Hematopoietic multipotent progenitor cell treated with erythropoietin and hydrocortisone succinate and interleukin-3 and kit ligand, for 8 days (in vitro differentiated cells): Measurements from ENCODE around the gene MCM3AP.

Source experiments
- DNase-seq: peaks from one replicate; pipeline ENCODE4 v3.0.0-alpha.2; 2015

MCM3AP gene

GRCh38 chr21:46285206-46285661, at the start of gene MCM3AP:
Gene MCM3AP, minus strand, starts transcription at chr21:46285611. Its CDS starts 325 bp downstream, at chr21:46285286.
- DNase-seq = no peak

GRCh38 chr21:46334351-46335140, 49.1 kb upstream of the MCM3AP start:
- no peak for DNase-seq

- DNase-seq = no peak
Observed at GRCh38 chr21:46329796-46330195, 44.4 kb upstream of the MCM3AP start.

- DNase-seq = no peak
Observed at GRCh38 chr21:46328151-46328550, 42.7 kb upstream of the MCM3AP start.

DNA sequence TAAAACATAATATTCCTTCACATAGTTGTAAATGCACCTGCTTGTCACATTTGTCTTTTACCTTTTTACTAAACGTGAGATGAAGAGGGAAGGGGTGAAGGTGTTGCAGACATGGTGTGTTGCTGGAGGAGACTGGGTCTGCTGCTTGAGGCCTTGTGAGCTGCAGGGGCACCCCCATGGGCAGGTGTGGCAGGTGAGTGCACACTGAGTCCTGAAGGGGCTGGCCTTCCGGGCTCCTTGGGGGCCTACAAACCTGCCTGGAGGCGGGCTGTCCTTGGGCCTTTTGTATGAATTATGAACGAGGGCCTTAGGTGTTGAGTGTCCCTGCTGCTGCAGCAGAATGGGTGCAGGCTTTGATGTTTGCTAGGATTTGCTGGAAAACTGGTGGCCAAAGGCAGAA, 42.3 kb upstream of the MCM3AP start:
- no peak for DNase-seq

GRCh38 chr21:46326110-46326703, 40.8 kb upstream of the MCM3AP start:
- DNase-seq = no peak

DNA sequence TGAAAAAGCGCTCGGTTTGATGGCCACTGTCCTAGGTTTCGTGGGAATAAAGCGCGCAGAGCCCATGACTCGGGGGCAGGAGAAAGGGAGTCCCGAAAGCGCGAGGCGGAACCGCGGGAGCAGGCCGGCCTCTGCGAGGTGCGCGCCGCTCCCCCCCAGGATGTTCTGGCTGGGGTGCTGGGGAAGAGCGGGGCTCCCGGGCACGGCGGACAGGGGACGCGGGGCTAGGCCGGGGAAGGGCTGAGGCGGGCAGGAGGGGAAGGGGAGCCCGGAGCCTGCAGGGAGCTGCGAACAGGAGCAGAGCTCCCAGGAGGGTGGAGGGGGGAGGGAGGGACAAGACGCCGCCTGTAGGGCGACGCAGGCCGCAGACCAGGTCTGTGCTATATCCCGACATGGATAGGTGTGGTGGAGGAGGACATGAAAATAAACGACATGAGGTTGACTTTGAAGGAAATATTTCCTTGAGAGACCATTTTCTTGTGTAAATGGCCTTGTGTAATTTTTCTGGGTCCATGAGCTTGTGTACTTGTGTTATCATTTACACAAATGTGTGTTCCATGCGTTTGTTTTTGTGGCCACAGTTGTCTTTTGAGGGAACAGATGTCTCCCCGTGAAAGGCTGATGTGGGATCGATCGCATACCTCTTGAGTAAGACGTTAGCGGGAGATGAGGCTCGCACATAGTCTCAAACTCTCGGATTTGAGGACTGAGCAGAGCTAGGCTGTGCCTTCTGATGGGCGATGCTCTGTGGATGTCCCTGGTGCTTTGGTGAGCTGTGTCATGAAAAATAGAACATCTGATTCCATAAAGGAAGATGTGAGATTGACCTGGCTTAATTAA, 39.9 kb upstream of the MCM3AP start:
- DNase-seq = peak; percentile 66

DNA sequence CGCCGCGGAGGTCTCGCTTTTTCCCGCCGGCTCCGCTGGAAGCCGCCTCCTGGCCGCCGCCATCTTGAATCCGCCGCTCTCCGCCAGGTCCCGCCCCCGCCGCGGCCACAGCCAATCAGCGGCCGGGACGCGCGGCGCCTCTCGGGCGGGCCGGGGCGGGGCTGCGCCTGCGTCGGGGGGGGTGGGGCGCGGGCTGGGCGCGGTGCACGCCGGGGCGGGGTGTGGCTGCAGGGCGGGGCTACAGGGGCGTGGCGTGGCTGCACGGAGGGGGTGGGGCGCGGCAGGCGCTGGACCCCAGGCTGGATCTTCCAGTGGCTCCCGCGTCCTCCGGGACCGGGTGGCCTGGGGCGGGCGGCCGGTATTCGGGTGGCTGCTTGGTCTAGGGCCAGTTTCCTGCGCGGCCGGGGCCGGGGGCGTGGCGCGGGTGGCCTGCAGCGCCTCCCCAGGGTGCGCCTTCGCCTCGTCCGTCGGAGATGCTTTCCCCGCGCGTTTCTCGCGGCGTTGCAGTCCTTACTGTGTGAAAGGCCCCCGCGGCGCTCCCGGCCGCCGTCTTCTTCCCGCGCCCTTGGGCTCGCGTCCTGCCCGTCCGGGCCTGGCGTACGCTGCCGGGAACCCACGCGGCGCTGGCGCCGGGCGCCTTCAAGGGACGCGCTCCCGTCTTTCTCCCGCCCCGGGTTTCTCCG, 39.1 kb upstream of the MCM3AP start:
- peak; percentile 78 for DNase-seq

- DNase-seq = peak; percentile 97
Observed at GRCh38 chr21:46323710-46324389, 38.4 kb upstream of the MCM3AP start, which contains the start of the genes C21orf58 and PCNT. Gene C21orf58, minus strand, starts transcription at chr21:46323870. Its CDS starts 1,132 bp downstream, at chr21:46322738. Gene PCNT, plus strand, starts transcription at chr21:46324156. Its CDS starts 73 bp downstream, at chr21:46324229.

DNA sequence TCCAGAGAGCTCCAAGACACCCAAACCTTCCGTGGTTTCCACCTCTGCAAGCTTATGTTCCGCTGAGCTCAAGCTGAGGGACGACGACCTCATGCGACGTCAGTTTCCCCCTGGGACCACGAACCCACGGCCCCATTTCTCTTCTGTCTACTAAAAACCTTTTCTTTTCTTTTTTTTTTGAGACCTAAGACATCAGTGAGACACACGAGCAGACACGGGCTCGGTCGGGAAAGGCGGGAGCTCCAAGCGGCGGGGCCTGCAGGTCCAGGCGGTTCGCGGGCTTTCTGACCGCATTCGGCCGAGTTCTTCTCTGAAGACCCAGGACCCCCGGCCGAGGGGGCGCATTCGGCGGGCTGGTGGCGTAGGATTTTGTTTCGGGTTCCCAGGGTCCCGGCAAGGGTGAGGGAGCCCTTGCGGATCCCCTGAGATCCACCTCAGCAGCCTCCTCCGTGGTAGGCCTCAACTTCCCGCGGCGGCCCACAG, 37.9 kb upstream of the MCM3AP start:
- DNase-seq = peak; percentile 32

DNA sequence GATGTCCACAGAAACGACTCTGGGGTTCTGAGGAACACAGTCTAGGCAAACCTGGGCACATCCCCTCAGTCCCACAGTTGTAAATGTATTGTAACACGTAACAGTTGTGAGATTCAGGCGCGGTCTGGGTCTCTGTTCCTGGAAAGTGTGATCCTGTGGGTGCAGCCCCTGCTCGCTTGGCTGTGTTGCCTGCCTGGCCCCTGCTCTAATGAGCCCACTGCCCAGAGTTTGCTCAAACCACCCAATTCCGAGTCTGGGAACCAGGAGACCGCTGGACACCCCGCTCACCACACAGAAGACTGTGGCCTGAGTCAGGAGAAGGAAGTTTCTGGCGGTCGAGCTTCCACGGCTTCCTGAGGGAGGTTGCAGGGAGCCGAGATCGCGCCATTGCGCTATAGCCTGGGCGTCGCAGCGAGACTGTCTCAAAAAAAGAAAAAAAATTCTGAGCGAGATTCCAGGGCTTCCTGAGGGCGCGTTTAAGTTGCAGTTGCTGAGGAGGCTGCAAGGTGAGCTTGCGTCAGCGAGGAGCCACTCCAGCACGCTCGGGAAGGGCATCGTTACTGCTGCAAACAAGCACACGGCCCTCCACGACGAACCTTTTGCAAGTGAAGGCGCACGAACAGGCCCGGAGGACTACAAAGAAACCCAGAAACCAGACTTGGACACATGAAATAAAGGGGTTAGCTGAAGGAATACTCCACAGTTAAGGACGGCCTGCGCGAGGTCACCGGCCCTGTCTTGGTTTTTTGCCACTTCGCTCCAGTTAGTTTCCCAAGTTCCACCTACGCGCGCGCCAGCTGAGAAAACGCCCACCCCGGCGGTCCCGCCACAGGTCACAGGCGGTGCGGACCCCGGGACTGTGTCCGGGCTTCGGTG, 37.2 kb upstream of the MCM3AP start:
- DNase-seq = peak; percentile 36

DNA sequence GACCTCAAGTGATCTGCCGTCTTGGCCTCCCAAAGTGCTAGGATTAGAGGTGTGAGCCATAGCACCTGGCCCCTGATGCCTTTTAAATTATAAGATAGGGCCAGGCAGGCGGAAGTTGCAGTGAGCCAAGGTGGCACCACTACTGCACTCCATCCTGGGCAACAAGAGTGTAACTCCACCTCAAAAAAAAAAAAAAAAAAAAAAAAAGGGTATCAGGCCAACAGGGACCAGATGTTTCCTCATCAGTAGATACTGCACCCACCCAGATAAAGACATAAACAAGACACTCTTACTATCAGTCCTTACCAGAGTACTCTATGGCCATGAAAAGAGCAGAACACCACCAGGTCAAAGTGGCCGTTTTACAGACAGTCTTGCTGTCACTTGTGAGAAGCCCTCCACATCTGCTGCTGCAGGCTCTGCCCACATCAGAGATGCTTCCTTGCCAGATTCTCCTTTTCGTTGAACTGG, 35.0 kb upstream of the MCM3AP start:
- peak; percentile 99 for DNase-seq

DNA sequence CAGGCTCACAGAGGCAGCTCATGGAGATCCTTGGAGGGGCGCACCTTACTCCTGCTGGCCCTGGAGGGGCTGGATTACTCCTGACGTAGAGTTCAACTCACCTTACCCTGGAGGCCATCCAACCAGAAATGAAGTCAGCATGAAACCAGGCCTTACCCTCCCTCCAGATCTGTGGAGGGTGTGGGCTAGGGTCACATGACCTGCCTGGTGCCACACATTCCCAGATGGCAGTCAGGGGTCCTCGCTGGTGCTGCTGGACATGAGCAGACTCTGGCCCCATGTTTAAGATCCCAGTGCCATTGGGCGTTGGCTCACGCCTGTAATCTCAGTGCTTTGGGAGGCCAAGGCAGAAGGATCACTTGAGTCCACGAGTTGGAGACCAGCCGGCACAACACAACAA, 33.8 kb upstream of the MCM3AP start:
- peak; percentile 35 for DNase-seq

DNA sequence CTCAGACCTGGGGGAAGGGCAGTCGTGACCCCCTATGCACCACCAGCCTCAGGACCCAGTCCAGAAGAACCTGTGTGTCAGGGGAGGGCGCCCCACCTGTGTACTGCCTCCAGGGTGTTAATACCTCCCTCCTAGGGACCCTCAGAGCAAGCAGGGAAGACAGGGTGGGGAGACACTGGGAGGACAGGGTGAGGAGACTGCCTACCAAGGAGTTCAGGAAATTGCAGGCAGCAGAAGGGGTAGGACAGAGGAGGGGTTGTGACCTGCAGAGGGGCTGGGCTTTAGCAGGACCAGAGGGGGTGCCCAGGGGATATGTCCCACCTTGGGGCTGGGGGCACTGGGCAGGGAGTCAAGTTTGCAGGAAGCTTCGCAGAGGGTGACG, 33.0 kb upstream of the MCM3AP start:
- no peak for DNase-seq

GRCh38 chr21:46317710-46318463, 32.5 kb upstream of the MCM3AP start:
- DNase-seq = peak; percentile 52

DNA sequence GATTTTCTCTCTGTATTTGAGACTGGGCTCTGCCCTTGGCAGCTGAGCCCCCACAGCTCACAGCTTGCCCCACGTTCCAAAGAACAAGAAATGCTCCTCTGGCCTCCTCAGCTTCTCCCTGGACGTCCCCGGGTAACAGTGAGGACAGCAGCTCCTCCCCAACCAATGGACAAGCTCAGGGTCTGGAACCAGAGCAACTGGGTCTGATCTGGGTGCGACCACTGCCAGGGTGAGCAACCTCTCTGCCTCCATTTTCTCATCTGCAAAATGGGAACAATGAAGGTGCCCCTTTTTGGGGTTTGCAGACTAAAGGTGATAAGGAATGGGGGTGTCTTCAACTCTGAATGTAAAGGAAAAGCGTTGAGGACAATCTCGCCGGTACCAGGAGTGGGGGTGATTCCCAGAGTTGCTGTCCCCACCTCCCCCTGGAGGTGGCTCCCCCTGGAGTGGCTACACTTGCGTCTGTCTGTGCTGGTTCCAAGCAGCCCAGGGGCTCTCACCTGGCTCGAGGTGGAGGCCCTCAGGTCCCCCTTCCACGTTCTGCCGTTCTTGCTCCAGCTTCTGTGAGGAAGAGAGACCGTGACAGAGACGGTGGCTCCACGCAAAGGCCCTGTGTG, 31.4 kb upstream of the MCM3AP start:
- no peak for DNase-seq

DNA sequence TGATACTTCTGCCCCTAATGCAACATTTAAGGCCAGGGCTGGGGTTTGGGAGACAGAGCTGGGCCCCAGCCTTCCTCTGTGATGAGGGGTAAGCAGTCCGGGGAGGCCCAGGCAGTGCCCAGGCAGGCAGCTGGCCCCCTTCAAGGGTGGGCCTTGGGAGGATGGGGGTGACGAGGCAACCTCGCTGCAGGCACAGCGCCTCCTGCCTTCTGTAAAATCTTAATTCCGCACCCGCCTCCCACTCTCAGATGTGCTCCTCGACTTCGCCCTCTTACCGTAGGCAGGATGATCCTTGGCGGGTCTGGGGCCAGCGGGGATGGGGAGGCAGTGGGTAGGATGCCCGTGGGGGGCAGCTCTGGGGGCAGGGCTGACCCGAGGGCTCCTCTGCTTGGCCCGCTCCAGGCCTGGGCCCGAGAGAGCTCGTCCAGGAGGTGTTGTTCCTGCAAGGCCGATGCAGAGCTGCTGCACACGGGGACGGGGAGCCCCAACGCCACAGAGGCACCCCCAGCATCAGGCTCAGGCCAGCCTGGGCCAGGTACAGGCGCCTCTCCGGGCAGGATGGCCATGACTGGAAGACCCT, 29.1 kb upstream of the MCM3AP start:
- no peak for DNase-seq

DNA sequence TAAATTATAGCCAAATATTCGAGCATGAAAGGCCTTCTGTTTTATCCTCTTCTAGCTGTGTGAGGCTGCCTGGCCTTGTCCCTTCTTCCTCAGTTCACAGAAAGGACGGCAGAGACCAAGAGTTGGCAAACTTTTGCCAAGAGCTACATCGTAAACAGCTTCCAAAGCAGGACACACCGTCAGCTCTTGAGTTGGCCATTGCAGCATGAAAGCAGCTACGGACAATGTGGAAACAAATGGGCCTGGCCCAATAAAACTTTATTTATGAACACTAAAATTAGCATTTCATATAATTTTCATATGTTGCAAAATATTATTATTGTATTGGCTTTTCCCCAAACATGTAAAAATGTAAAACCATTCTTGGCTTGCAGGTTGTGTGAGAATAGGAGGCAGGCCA, 27.5 kb upstream of the MCM3AP start:
- DNase-seq = no peak

DNA sequence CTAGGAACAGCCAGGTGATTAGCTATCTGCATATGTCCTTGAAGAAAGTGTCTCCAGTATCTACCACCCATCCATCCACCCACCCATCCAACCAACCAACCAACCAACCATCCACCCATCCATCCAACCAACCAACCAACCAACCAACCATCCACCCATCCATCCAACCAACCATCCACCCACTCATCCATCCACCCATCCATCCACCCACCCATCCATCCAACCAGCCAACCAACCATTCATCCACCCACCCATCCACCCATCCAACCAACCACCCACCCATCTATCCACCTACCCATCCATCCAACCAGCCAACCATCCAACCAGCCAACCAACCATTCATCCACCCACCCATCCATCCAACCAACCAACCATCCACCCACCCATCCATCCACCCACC, 26.2 kb upstream of the MCM3AP start:
- no peak for DNase-seq
